Stimulated activated effector memory CD8-positive, alpha-beta T cell treated with anti-CD3 and anti-CD28 coated beads, Interleukin-12 subunit alpha, Interleukin-12 subunit beta, amount 100 ng/mL, for 72 hours (primary cell): Measurements from ENCODE around the gene BOLL.

ENCODE experiments used
- ATAC-seq: fragments of 150-1000 bp; cut with Tn5 transposase; 2 replicates; pipeline ENCODE4 v1.10.0; 2021
- DNase-seq, 2 donors: peaks; one replicate each; pipeline ENCODE4 v3.0.0; 2021 to 2022; ENCODE audit warnings: low spot score in 2 of 2
- H3K27ac Mint-ChIP-seq: one replicate; pipeline ENCODE4 v1.8.0; 2022; ENCODE audit warnings: mild to moderate bottlenecking, mixed read lengths
- H3K36me3 Mint-ChIP-seq: one replicate; pipeline ENCODE4 v1.8.0; 2022; ENCODE audit warnings: mild to moderate bottlenecking, mixed read lengths
- H3K4me1 Mint-ChIP-seq: one replicate; pipeline ENCODE4 v1.8.0; 2022; ENCODE audit warnings: mixed read lengths
- H3K4me3 Mint-ChIP-seq: one replicate; pipeline ENCODE4 v1.8.0; 2022; ENCODE audit warnings: mild to moderate bottlenecking, mixed read lengths
- H3K9me3 Mint-ChIP-seq: one replicate; pipeline ENCODE4 v1.8.0; 2022; ENCODE audit warnings: mixed read lengths

The BOLL gene

DNA sequence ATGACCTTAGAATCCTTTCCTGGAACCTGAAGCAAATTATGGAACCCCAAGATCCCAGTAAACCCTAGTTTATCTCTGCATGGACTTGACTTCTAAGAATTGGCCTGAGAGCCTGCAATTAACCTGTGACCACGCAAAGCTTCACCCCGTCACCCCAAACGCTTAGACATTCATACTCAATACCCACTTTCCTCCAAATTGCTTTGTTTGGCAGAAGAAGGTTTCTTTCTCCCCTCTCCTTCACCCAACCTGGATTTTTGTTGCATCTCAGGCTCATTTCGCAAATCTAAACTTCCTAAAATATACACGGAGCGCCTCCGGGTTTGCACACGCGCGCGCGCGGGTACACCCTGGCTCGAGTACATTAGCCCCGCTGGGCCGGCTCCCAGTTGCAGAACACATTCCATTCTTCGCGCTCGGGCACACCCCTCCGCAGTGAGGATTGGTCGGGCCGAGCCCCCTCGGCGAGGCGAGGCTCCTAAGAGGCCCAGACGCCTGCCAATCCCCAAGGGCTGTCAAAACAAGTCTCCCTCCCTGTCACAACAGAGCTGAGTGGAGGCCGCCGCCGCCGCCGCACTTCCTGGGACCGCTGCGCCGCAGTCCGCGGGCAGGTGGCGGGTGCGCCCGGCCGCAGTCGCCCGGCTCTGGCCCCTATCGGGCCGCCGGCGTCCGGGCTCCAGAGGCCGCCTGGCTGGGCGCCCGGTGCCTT is 19.1 kb upstream of the BOLL start, which contains the start of gene PLCL1:
Gene PLCL1, plus strand, starts transcription at position 545 of the 709 bp plus-strand sequence.
- Mint-ChIP-seq H3K9me3 (no peaks in the 10 kb centered on the region), H3K4me1 (peaks cover 26% of the 10 kb centered on the region), H3K36me3 (peaks cover 5% of the 10 kb centered on the region), H3K4me3 (peak within 1 kb of the TSS; percentile 88), H3K27ac (peak within 1 kb of the TSS; percentile 56)
- ATAC-seq (peak; percentile 99), DNase-seq (peak; percentile 72 to 90)

- ATAC-seq (peak; percentile 33), DNase-seq (no peak)
- H3K4me3 Mint-ChIP-seq, result no peak overlapping the region
- H3K4me1 Mint-ChIP-seq, result peaks cover 19% of the 10 kb centered on the region
- no peaks in the 10 kb centered on the region for H3K9me3 Mint-ChIP-seq
- H3K27ac Mint-ChIP-seq, result no peak overlapping the region
- peaks cover 5% of the 10 kb centered on the region for H3K36me3 Mint-ChIP-seq
Observed at GRCh38 chr2:197803033-197803444, 17.9 kb upstream of the BOLL start.

- no peak for ATAC-seq
- H3K27ac Mint-ChIP-seq, result no peak overlapping the region
- H3K4me3 Mint-ChIP-seq, result no peak overlapping the region
- H3K9me3 Mint-ChIP-seq, result no peaks in the 10 kb centered on the region
- peaks cover 5% of the 10 kb centered on the region for H3K36me3 Mint-ChIP-seq
- peaks cover 16% of the 10 kb centered on the region for H3K4me1 Mint-ChIP-seq
- no peak for DNase-seq
Observed at GRCh38 chr2:197801033-197801432, 15.9 kb upstream of the BOLL start.

GRCh38 chr2:197800091-197800490 is 15.0 kb upstream of the BOLL start:
- peaks cover 8% of the 10 kb centered on the region for H3K4me1 Mint-ChIP-seq
- ATAC-seq (no peak), DNase-seq (no peak)
- no peaks in the 10 kb centered on the region for H3K9me3 Mint-ChIP-seq
- no peak overlapping the region for H3K4me3 Mint-ChIP-seq
- H3K27ac Mint-ChIP-seq, result no peak overlapping the region
- peaks cover 5% of the 10 kb centered on the region for H3K36me3 Mint-ChIP-seq

DNA sequence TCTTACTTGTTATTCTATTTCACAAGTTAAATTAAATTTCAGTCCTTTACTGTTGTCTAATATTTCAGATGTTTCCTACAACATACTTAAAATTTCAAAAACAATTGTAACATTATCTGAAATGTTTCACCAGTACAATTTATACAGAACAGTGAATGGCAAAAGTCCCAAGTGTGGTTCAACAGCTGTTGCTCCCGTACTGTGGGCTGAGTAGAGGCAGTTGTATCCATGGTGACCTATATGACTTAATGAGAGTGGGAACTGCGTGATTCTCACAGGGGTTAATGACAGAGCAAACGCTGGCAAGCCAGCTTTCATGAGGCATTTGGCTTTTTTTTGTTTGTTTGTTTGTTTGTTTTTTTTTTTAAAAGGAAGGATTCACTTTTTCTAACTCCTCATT is 13.9 kb upstream of the BOLL start:
- peaks cover under 1% of the 10 kb centered on the region for H3K36me3 Mint-ChIP-seq
- DNase-seq, result no peak
- H3K4me3 Mint-ChIP-seq, result no peak overlapping the region
- H3K4me1 Mint-ChIP-seq, result peaks cover 4% of the 10 kb centered on the region
- H3K27ac Mint-ChIP-seq, result no peak overlapping the region
- H3K9me3 Mint-ChIP-seq, result no peaks in the 10 kb centered on the region
- ATAC-seq, result no peak

- H3K4me3 Mint-ChIP-seq, result no peak overlapping the region
- no peak for DNase-seq
Observed at GRCh38 chr2:197798187-197798586, 13.1 kb upstream of the BOLL start.

GRCh38 chr2:197795277-197795676 is 10.2 kb upstream of the BOLL start:
- DNase-seq (no peak), ATAC-seq (peak; percentile 31)
- H3K4me3 Mint-ChIP-seq, result no peak overlapping the region
- no peaks in the 10 kb centered on the region for H3K9me3 Mint-ChIP-seq
- no peaks in the 10 kb centered on the region for H3K4me1 Mint-ChIP-seq
- no peak overlapping the region for H3K27ac Mint-ChIP-seq
- no peaks in the 10 kb centered on the region for H3K36me3 Mint-ChIP-seq

More at GRCh38 chr2:197798187-197798586, 13.1 kb upstream of the BOLL start:
- Mint-ChIP-seq H3K27ac (no peak overlapping the region), H3K36me3 (no peaks in the 10 kb centered on the region), H3K4me1 (no peaks in the 10 kb centered on the region), H3K9me3 (no peaks in the 10 kb centered on the region)
- ATAC-seq, result no peak

DNA sequence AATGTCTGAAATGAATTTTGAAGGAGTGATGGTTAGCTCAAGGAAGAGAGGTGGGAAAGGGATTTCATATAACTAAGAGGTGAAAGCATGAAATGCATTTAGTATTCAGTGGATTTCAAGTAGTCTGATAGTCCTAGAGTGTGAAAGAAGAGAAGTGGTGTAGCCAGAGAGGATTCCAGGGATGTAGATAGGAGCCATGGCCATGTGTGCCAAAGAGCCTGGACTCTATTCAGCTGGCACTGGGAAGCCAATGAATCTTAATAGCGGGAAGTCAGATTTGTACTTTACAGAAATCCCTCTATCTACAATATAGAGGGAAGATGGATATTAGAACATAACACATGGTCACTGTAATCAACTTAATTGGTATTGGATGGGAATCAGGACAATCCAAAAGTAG is 8.3 kb upstream of the BOLL start:
- Mint-ChIP-seq H3K4me3 (no peak overlapping the region), H3K9me3 (no peaks in the 10 kb centered on the region), H3K36me3 (no peaks in the 10 kb centered on the region), H3K27ac (no peak overlapping the region), H3K4me1 (no peaks in the 10 kb centered on the region)
- DNase-seq (no peak), ATAC-seq (no peak)

- Mint-ChIP-seq H3K4me3 (peak overlapping the region; percentile 75), H3K36me3 (no peaks in the 10 kb centered on the region), H3K4me1 (peaks cover 7% of the 10 kb centered on the region), H3K9me3 (no peaks in the 10 kb centered on the region), H3K27ac (no peak overlapping the region)
- ATAC-seq (peak; percentile 80), DNase-seq (peak; percentile 49 to 78)
Observed at GRCh38 chr2:197786010-197786877, 1.1 kb upstream of the BOLL start.

DNA sequence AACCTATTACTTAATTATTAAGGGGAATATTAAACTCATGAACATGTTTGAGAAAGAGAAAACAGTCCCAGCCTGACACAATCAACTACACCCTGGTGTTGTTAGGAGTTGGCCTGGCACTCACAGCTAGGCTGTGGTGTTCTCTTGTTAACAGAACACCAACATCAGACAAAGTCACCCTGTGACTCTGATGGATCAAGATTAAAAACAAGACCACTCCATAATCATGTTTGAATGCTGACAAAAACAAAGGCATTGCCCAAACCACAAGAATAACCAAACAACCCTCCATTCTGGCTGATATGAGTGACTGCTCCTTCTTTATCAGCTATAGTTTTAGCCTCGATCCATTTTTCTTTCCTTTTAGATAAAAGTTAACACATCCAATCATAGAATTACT is 3.0 kb downstream of the BOLL start:
- Mint-ChIP-seq H3K4me1 (peaks cover 7% of the 10 kb centered on the region), H3K36me3 (no peaks in the 10 kb centered on the region), H3K4me3 (no peak overlapping the region), H3K27ac (peak overlapping the region; percentile 9), H3K9me3 (no peaks in the 10 kb centered on the region)
- DNase-seq (no peak), ATAC-seq (peak; percentile 63)

DNA sequence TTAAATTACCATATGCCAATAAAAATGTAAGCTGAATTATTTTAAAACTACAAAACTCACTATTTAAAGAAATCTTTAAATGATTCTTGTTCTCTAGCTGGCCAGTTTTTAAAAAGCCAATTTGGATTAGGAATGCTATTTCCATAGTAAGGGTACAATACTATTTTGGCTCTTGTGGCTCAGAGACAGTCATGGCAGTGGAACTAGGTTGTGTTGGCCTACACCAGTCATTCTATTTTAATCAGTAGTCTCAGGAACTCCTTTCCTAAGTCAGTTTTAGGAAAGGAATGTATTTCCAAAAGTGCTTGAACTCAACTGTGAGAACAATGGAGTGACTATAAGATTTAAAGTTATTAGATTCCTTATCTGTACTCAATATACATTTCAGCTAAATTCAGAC is 5.9 kb downstream of the BOLL start:
- Mint-ChIP-seq H3K36me3 (no peaks in the 10 kb centered on the region), H3K4me1 (no peaks in the 10 kb centered on the region), H3K9me3 (no peaks in the 10 kb centered on the region), H3K27ac (no peak overlapping the region), H3K4me3 (no peak overlapping the region)
- no peak for ATAC-seq
- DNase-seq, result no peak

GRCh38 chr2:197777823-197778407 is 7.2 kb downstream of the BOLL start:
- Mint-ChIP-seq H3K36me3 (no peaks in the 10 kb centered on the region), H3K9me3 (no peaks in the 10 kb centered on the region), H3K27ac (no peak overlapping the region), H3K4me1 (no peaks in the 10 kb centered on the region), H3K4me3 (no peak overlapping the region)
- ATAC-seq (no peak), DNase-seq (no peak)

- H3K4me1 Mint-ChIP-seq, result no peaks in the 10 kb centered on the region
- H3K36me3 Mint-ChIP-seq, result peaks cover 6% of the 10 kb centered on the region
- DNase-seq, result no peak
- no peak overlapping the region for H3K4me3 Mint-ChIP-seq
- peaks cover 16% of the 10 kb centered on the region for H3K9me3 Mint-ChIP-seq
- no peak for ATAC-seq
- H3K27ac Mint-ChIP-seq, result no peak overlapping the region
Observed at GRCh38 chr2:197760293-197760657, 24.8 kb downstream of the BOLL start.

DNA sequence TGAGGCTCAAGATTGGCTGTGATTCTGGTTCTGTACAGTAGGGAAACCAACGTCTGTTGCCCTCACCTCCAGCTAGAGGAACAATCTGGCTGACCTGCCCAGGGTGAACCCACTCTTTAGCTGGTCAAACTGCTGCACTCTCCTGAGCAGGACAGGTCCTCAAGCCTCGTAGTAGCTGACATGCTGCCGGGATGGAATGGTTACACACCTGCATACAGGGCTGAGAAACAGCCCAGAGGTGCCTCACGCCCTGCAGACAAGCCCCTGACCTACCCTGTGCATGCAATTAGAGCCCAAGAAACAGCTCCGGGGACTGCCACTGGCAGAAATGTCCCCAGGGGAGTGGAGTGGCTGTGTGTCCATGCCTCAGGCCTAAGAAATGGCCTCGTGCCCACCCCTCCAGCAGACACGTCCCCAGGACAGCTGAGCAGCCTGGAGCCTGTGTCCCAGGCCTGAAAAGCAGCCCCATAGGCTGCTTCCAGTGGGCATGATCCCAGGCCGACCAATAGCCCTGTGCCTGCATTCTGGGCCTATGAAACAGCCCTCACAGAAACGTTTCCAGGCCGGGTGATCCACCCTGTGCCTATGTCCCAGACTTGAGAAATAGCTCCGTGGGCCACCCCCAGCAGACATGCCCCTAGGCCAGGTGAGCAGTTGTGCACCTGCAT is 25.4 kb downstream of the BOLL start:
- DNase-seq (no peak), ATAC-seq (no peak)
- no peak overlapping the region for H3K27ac Mint-ChIP-seq
- H3K36me3 Mint-ChIP-seq, result peaks cover 6% of the 10 kb centered on the region
- peaks cover 14% of the 10 kb centered on the region for H3K9me3 Mint-ChIP-seq
- no peaks in the 10 kb centered on the region for H3K4me1 Mint-ChIP-seq
- no peak overlapping the region for H3K4me3 Mint-ChIP-seq

GRCh38 chr2:197759013-197759412 is 26.1 kb downstream of the BOLL start:
- ATAC-seq (no peak), DNase-seq (no peak)
- H3K9me3 Mint-ChIP-seq, result peaks cover 13% of the 10 kb centered on the region
- no peak overlapping the region for H3K4me3 Mint-ChIP-seq
- no peak overlapping the region for H3K27ac Mint-ChIP-seq
- H3K4me1 Mint-ChIP-seq, result no peaks in the 10 kb centered on the region
- H3K36me3 Mint-ChIP-seq, result peaks cover 6% of the 10 kb centered on the region
